Parathyroid adenoma (tissue), 2 donors: ENCODE data around the gene TRMT61A.

ENCODE experiments used
- H2AFZ ChIP-seq: fragments of 300-600 bp; sonication (generic); one replicate; pipeline ENCODE4 v1.7.0; 2017; ENCODE audit warnings: antibody characterized with exemption, mild to moderate bottlenecking
- H3K27ac ChIP-seq: fragments of 300-600 bp; sonication (generic); one replicate; pipeline ENCODE4 v1.7.0; 2017
- H3K27me3 ChIP-seq: fragments of 300-600 bp; sonication (generic); one replicate; pipeline ENCODE4 v1.7.0; 2017; ENCODE audit warnings: low read length; ENCODE audit not compliant: control insufficient read depth, insufficient read depth
- H3K36me3 ChIP-seq: fragments of 300-600 bp; sonication (generic); one replicate; pipeline ENCODE4 v1.7.0; 2017; ENCODE audit warnings: low read length; ENCODE audit not compliant: control insufficient read depth, insufficient read depth
- H3K4me1 ChIP-seq: fragments of 300-600 bp; sonication (generic); one replicate; pipeline ENCODE4 v1.7.0; 2017; ENCODE audit warnings: control low read depth
- H3K4me2 ChIP-seq: fragments of 300-600 bp; sonication (generic); one replicate; pipeline ENCODE4 v1.7.0; 2017; ENCODE audit warnings: low read length
- H3K4me3 ChIP-seq: fragments of 300-600 bp; sonication (generic); one replicate; pipeline ENCODE4 v1.7.0; 2017; ENCODE audit warnings: low read depth, low read length
- H3K79me2 ChIP-seq: fragments of 300-600 bp; sonication (generic); one replicate; pipeline ENCODE4 v1.7.0; 2017; ENCODE audit warnings: control low read depth
- H3K9ac ChIP-seq: fragments of 300-600 bp; sonication (generic); one replicate; pipeline ENCODE4 v1.7.0; 2017; ENCODE audit warnings: mild to moderate bottlenecking
- H3K9me3 ChIP-seq: fragments of 300-600 bp; sonication (generic); one replicate; pipeline ENCODE4 v1.7.0; 2017; ENCODE audit warnings: low read length; ENCODE audit not compliant: control insufficient read depth
- CTCF ChIP-seq: fragments of 300-600 bp; sonication (generic); IDR thresholded peaks from one replicate; pipeline ENCODE4 v1.7.0; 2017; ENCODE audit warnings: antibody characterized with exemption, mild to moderate bottlenecking
- donor health status: primary hyperparathyroidism.

Gene TRMT61A

GRCh38 chr14:103517721-103518421, 11.1 kb upstream of the TRMT61A start:
- no peaks in the 10 kb centered on the region for H3K27me3 ChIP-seq
- H3K36me3 ChIP-seq: no peaks in the 10 kb centered on the region
- no peak overlapping the region for H3K4me3 ChIP-seq
- H3K79me2 ChIP-seq: no peaks in the 10 kb centered on the region
- H3K9me3 ChIP-seq: no peaks in the 10 kb centered on the region
- no peak overlapping the region for H3K4me2 ChIP-seq
- no peak overlapping the region for H3K9ac ChIP-seq
- TF ChIP-seq CTCF: no peak
- H3K27ac ChIP-seq: peak overlapping the region; percentile 95
- H2AFZ ChIP-seq: peak overlapping the region; percentile 46
- H3K4me1 ChIP-seq: peaks cover 33% of the 10 kb centered on the region

- no peaks in the 10 kb centered on the region for H3K79me2 ChIP-seq
- H3K27ac ChIP-seq: peak overlapping the region; percentile 95
- no peaks in the 10 kb centered on the region for H3K9me3 ChIP-seq
- no peak overlapping the region for H3K4me3 ChIP-seq
- H3K36me3 ChIP-seq: no peaks in the 10 kb centered on the region
- peak; percentile 94 for TF ChIP-seq CTCF
- no peak overlapping the region for H3K9ac ChIP-seq
- H3K27me3 ChIP-seq: no peaks in the 10 kb centered on the region
- H3K4me1 ChIP-seq: peaks cover 27% of the 10 kb centered on the region
- peak overlapping the region; percentile 46 for H2AFZ ChIP-seq
- no peak overlapping the region for H3K4me2 ChIP-seq
These were observed 10.5 kb upstream of the TRMT61A start for GRCh38 chr14:103518422-103519042.

GRCh38 chr14:103519043-103519836, 9.8 kb upstream of the TRMT61A start:
- Histone ChIP-seq H2AFZ (peak overlapping the region; percentile 48), H3K9me3 (no peaks in the 10 kb centered on the region), H3K79me2 (no peaks in the 10 kb centered on the region), H3K9ac (no peak overlapping the region), H3K4me1 (peaks cover 27% of the 10 kb centered on the region), H3K27me3 (no peaks in the 10 kb centered on the region), H3K27ac (peak overlapping the region; percentile 95), H3K4me2 (peak overlapping the region; percentile 30), H3K4me3 (no peak overlapping the region), H3K36me3 (no peaks in the 10 kb centered on the region)
- no peak for TF ChIP-seq CTCF

- H3K36me3 ChIP-seq: no peaks in the 10 kb centered on the region
- H3K4me3 ChIP-seq: peak overlapping the region; percentile 74
- H3K9me3 ChIP-seq: no peaks in the 10 kb centered on the region
- peaks cover 27% of the 10 kb centered on the region for H3K4me1 ChIP-seq
- H2AFZ ChIP-seq: peak overlapping the region; percentile 48
- no peak overlapping the region for H3K9ac ChIP-seq
- H3K4me2 ChIP-seq: peak overlapping the region; percentile 30
- H3K27me3 ChIP-seq: no peaks in the 10 kb centered on the region
- no peaks in the 10 kb centered on the region for H3K79me2 ChIP-seq
- H3K27ac ChIP-seq: peak overlapping the region; percentile 95
- no peak for TF ChIP-seq CTCF
These were observed 9.2 kb upstream of the TRMT61A start for GRCh38 chr14:103519837-103520212.
